Glomerular visceral epithelial cell (primary cell): Measurements from ENCODE around the gene FRAS1.
"Not testable (repeated sequence)": the region's sequence is repeated elsewhere in the genome, so short reads cannot be mapped to it uniquely, and the experiment has no call there.

Experiments used
- DNase-seq: peaks from one replicate; pipeline ENCODE4 v3.0.0-alpha.2; 2016; ENCODE audit errors: extremely low spot score

The FRAS1 gene

DNA sequence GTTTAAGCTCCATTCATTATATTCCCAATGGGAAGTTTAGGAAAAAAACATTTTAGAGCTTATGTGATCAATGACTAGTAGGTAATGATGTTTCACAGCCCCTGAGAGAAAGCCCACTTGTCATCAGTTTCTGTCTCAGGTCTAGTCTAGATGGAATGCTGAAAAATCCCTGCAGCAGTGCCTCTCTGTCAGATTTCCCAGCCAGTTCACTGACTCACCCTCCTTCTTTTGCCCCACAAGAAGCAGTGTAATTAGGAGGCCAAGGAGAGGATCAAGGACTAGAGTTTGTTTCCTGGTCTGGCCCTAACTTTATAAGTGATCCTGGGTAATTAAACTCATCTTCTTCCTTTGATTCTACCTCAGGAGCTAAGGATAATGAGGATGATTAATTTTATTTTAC lies 375.8 kb downstream of the FRAS1 start:
- DNase-seq, result peak; percentile 49

GRCh38 chr4:78437608-78438088 lies 380.5 kb downstream of the FRAS1 start:
- DNase-seq, result no peak

- no peak for DNase-seq
Measured at GRCh38 chr4:78439328-78439727, 382.2 kb downstream of the FRAS1 start.

DNA sequence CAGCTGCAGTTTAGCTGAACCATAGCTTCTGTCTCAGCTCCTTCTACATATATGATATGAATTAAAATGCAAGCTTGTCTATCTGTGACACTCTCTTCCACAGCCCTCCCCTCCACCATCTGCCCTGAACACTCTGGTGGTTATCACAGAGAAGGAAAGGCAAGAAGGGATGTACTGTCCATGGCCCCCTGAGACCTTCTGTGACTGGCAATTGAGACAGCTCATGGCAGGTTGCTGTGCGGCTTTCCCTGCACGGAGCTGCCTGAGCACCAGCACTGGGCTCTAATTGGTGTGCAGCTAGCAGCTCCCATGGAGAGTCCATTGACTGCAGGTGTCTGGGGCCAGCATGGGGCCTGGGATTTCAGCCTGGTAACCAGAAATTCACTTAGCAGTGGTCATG lies 384.6 kb downstream of the FRAS1 start:
- DNase-seq, result no peak

- no peak for DNase-seq
Measured at GRCh38 chr4:78446619-78447018, 389.5 kb downstream of the FRAS1 start.

GRCh38 chr4:78451407-78451806 lies 394.3 kb downstream of the FRAS1 start:
- DNase-seq, result no peak

GRCh38 chr4:78454016-78454415 lies 396.9 kb downstream of the FRAS1 start:
- DNase-seq, result no peak

DNA sequence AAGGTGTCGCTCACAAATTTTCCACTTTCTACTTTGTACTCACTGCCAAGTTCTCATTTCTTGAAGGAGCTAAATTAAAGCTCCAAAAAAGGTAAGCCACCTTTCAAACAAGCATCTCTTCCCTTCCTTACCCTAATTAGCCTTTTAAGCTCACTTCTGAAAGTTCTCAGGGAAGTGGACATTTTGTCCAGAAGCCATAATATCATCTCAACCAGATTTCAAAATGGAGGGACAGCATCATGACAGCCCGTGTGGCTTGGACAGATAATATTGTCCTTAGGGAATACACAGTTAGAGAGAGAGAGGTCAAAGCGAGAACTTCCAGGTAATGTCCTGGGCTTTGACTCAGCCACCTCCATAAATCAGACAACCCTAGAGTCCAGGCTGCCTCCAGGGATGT lies 400.6 kb downstream of the FRAS1 start:
- no peak for DNase-seq

DNA sequence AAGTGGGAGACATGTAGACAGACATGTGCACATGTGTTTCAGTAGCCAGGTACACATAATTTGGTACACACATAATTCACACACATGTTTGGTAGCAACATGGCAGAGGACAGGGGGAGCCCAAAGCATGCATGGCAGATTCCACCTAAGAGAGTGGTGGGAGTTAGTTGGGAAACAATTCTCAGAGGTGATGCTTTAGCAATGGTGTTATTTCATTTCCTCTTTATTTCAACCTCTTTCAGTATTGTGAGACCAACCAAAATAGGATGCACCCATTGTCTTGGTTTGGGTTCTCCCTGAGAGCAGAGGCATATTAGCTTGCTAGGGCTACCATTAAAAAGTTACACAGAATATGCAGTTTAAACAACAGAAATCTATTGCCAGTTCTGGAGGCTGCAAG lies 402.2 kb downstream of the FRAS1 start:
- DNase-seq, result no peak

- no peak for DNase-seq
Measured at GRCh38 chr4:78460368-78460767, 403.2 kb downstream of the FRAS1 start.

DNA sequence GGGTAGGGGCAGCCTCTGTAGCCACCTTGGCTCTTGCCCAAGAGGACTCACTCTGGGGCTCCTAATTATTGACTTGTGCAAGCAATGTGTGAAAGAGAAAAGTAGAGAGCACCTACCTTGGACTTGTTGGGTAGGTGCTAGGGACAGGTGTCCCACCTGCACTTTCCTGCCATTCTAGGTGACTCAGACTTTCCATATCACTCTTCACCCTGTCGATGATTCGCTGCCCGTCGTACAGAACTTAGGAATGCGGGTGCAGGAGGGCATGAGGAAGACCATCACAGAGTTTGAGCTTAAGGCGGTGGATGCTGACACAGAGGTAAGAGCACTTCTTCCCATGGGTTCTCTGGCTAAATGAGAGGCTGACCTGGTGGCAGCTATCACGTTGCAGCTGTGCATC lies 407.1 kb downstream of the FRAS1 start:
- DNase-seq, result peak; percentile 8

DNA sequence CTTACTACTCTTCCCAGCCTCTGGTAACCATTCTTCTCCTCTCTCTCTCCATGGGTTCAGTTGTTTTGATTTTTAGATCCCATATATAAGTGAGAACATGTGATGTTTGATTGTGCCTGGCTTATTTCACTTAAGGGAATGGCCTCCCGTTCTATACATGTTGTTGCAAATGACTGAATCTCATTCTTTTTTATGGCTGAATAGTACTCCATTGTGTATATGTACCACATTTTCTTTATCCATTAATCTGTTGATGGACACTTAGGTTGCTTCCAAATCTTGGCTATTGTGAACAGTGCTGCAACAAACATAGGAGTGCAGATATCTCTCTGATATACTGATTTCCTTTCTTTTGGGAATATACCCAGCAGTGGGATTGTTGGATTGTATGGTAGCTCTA lies 410.1 kb downstream of the FRAS1 start:
- DNase-seq, result not testable (repeated sequence)

- DNase-seq, result no peak
Measured at GRCh38 chr4:78468272-78468671, 411.1 kb downstream of the FRAS1 start.

- DNase-seq, result no peak
Measured at GRCh38 chr4:78476108-78476704, 419.1 kb downstream of the FRAS1 start.

GRCh38 chr4:78477276-78477675 lies 420.2 kb downstream of the FRAS1 start:
- DNase-seq, result no peak

- DNase-seq, result no peak
Measured at GRCh38 chr4:78478523-78478922, 421.4 kb downstream of the FRAS1 start.

DNA sequence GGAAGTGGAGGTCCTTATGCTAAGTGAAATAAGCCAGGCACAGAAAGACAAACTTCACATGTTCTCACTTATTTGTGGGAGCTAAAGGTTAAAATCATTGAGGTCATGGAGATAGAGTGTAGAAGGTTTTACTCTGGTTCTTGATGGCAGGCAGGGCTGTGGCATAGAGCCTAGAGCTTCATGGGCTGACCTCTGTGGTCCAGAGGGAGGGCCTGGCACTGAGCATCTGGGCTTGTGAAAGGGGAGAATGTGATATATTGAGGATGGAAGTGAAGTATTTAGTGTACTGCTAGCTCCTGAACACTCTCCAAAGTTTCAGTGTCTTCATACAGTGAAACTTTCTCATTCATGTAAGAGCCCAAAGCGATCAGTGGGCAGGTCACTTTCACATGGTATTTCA lies 423.2 kb downstream of the FRAS1 start:
- no peak for DNase-seq

DNA sequence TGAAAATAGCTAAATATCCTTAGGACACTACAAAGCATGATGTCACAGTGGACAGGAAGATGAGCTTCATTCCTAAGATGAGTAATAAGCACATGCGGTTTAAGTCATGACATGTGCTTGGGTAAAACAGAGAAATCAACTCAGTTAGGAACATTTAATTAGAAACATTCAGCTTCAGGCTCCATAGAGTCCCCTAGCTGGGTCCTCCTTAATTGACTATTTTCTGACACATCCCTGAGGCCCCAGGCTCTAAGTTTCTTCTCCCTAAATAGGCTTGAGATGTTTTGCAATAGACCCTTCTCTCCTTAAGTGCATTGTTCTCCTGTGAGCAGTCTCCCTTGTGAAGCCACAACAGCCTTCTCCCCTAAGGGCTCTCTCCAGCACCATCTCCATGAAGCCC lies 424.1 kb downstream of the FRAS1 start:
- DNase-seq, result peak; percentile 15

DNA sequence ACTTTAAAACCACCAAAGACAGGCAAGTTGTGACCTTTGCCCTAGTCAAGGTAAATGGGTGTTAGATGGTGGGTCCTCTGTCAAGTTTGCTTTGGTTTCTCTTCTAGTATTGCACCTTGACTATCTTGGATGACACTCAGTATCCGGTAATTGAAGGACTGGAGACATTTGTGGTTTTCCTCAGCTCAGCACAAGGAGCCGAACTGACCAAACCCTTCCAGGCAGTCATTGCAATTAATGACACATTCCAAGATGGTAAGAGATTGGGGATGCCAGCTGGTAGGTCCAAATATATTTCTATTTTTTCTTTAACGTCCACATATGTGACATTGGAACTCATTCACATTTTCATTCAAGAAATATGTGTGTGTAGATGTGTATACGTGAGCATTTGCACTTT lies 425.2 kb downstream of the FRAS1 start:
- no peak for DNase-seq

DNA sequence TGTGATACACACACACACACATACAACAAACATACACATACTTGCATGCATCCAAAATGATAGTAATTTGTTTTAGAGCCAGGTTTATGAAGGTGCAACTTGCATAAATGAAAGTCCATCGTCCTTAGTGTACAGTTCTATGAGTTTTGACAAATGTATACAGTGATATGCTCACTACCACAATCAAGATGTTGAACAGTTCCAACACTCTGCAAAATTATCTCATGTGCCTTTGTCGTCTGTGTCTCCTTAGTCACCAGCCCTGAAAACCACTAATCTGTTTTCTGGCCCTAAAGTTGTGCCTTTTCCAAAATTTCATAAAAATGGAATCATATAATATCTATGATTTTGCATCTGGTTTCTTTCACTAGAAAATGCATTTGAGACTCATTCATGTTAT lies 426.7 kb downstream of the FRAS1 start:
- no peak for DNase-seq

DNA sequence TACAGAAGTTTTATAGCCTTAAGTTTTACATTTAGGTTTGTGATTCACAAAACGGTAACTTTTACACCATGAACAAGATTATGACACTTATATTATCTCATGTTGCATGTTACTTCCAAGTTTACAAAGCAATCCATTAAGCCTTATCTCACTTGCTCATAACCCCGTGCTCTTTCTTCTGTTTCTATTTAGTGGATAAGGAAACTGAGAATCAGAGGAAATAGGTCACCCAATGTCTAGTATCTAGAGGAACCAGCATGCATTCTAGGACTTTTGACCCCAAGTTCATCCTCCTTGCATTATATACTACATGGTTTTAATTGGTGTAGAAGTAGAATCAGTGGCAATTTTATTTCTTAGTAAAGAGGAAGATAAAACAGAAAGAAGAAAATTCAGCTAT lies 427.5 kb downstream of the FRAS1 start:
- no peak for DNase-seq

DNA sequence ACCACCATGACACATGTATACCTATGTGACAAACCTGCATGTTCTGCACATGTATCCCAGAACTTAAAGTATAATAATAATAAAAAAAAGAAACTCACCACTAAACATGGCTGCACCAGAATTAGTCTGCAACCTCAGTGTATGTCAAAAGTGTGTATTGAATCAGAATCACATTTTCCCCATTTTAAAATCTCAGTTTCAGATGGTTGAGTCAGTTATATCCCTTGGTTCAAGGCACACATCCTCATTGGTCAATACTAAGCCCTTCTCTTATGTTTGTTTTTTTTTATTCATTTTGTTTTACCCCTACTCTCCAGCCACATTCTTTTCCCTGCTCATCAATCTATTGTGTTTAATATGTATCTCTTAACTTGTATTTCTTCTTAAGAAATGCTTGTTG lies 436.6 kb downstream of the FRAS1 start:
- DNase-seq, result no peak

- DNase-seq, result no peak
Measured at GRCh38 chr4:78496021-78496643, 439.0 kb downstream of the FRAS1 start.

- DNase-seq, result not testable (repeated sequence)
Measured at GRCh38 chr4:78506260-78506659, 449.1 kb downstream of the FRAS1 start.
